ENCODE results near the gene SELL.
"Not testable (repeated sequence)": the region's sequence is repeated elsewhere in the genome, so short reads cannot be mapped to it uniquely, and the experiment has no call there.

SELL gene

GRCh38 chr1:169711469-169712308 lies at the start of gene SELL:
Gene SELL, minus strand, starts transcription at chr1:169711620. Its CDS starts 122 bp downstream, at chr1:169711498.
- peak; percentile 51 for DNase-seq (ENCODE audit: low spot score)

- DNase-seq (ENCODE audit: low spot score) = no peak
These were observed 47.6 kb upstream of the SELL start for GRCh38 chr1:169759038-169759437.

GRCh38 chr1:169753549-169753948 lies 42.1 kb upstream of the SELL start:
- no peak for DNase-seq (ENCODE audit: low spot score)

GRCh38 chr1:169750041-169750440 lies 38.6 kb upstream of the SELL start:
- no peak for DNase-seq (ENCODE audit: low spot score)

- DNase-seq (ENCODE audit: low spot score) = no peak
These were observed 35.1 kb upstream of the SELL start for GRCh38 chr1:169746550-169746949.

GRCh38 chr1:169745015-169745861 lies 33.8 kb upstream of the SELL start:
- no peak for DNase-seq (ENCODE audit: low spot score)

- no peak for DNase-seq (ENCODE audit: low spot score)
These were observed 30.4 kb upstream of the SELL start for GRCh38 chr1:169741666-169742394.

- no peak for DNase-seq (ENCODE audit: low spot score)
These were observed 28.6 kb upstream of the SELL start for GRCh38 chr1:169739980-169740379.

GRCh38 chr1:169733924-169734323 lies 22.5 kb upstream of the SELL start, which contains the start of gene SELE:
Gene SELE, minus strand, starts transcription at chr1:169734079. Its CDS starts 467 bp downstream, at chr1:169733612.
- DNase-seq (ENCODE audit: low spot score) = no peak

- no peak for DNase-seq (ENCODE audit: low spot score)
These were observed 20.0 kb upstream of the SELL start for GRCh38 chr1:169731446-169731845.

- no peak for DNase-seq (ENCODE audit: low spot score)
These were observed 18.6 kb upstream of the SELL start for GRCh38 chr1:169729991-169730390.

- no peak for DNase-seq (ENCODE audit: low spot score)
These were observed 15.9 kb upstream of the SELL start for GRCh38 chr1:169727307-169727706.

GRCh38 chr1:169726851-169727250 lies 15.4 kb upstream of the SELL start:
- no peak for DNase-seq (ENCODE audit: low spot score)

- no peak for DNase-seq (ENCODE audit: low spot score)
These were observed 14.5 kb upstream of the SELL start for GRCh38 chr1:169725930-169726329.

- DNase-seq (ENCODE audit: low spot score) = no peak
These were observed 12.7 kb upstream of the SELL start for GRCh38 chr1:169724168-169724567.

GRCh38 chr1:169723763-169724162 lies 12.3 kb upstream of the SELL start:
- DNase-seq (ENCODE audit: low spot score) = no peak

- DNase-seq (ENCODE audit: low spot score) = no peak
These were observed 11.4 kb upstream of the SELL start for GRCh38 chr1:169722779-169723178.

GRCh38 chr1:169715100-169715499 lies 3.7 kb upstream of the SELL start:
- not testable (repeated sequence) for DNase-seq (ENCODE audit: low spot score)

- DNase-seq (ENCODE audit: low spot score) = not testable (repeated sequence)
These were observed 1.7 kb upstream of the SELL start for GRCh38 chr1:169713090-169713489.

GRCh38 chr1:169712309-169712631 lies 850 bp upstream of the SELL start:
- DNase-seq (ENCODE audit: low spot score) = no peak

GRCh38 chr1:169708647-169709046 lies 2.8 kb downstream of the SELL start:
- no peak for DNase-seq (ENCODE audit: low spot score)

GRCh38 chr1:169707912-169708604 lies 3.4 kb downstream of the SELL start:
- DNase-seq (ENCODE audit: low spot score) = no peak

Data from ecto neural progenitor cell (in vitro differentiated cells).